Stimulated activated CD4-positive, alpha-beta T cell treated with anti-CD3 and anti-CD28 coated beads, Interleukin-12 subunit alpha, Interleukin-12 subunit beta, amount 100 ng/mL, for 48 hours (primary cell): ENCODE results near the gene ARID1B.

Source experiments
- DNase-seq, 3 donors: peaks; one replicate each; pipeline ENCODE4 v3.0.0-alpha.2; 2020; ENCODE audit warnings: low read depth in 2 of 3, low spot score in 1 of 3

Gene ARID1B

DNA sequence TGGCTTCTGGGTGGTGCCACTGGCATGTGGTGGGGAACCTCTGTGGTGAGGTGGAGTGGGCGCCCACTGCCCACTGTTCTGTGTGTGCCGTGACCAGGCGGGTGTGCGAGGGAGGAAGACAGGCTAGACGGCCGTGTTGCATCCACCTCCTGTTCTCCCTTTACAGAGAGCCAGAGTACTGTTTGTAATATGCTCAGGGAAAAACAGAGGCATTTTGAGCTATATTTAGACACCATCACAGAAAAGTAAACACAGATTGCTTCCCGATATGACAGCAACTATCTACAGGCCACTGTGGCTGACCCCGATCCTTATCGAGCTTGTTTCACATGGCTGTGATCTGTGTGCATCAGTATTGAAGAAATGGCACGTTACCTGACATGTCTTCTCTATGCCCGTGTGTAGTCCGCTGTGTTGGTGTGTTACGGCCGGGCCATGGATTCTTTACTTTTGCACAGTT is 45.6 kb downstream of the ARID1B start:
- DNase-seq: no peak

DNA sequence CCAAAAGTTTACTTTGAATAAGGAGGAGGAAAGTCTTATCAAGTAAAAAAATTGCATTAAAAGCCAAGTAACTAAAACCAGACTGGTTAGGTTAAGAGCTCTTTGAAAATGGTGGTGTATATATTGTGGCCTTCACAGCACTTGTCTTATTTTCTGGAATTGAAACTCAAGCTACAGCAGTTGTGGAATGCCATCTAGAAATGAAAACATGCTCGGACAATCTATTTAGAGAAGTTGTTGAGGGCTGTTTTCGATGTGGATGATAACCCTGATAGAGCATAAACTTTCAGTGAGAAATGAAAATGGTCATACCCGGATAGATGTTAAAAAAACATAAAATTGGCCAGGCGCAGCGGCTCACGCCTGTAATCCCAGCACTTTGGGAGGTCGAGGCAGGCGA is 47.0 kb downstream of the ARID1B start:
- no peak for DNase-seq

DNA sequence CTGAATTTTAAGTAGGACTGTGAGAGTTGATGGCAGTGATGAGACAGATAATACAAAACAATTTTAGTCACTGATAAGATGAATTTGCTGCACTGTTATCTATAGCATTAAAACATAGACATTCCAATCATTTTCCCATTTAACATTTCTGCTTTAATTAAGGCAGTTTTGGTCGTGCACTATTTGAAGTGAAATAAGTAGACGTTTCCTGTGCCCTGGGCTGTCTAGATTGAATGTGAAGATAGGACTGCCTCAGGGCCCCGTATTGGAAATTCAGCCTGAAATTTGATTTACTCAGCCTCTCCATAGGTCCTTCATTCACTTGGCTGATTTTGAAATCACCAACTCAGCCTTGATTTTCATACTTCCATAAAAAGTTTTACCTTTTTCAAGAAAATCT is 48.3 kb downstream of the ARID1B start:
- DNase-seq: no peak

DNA sequence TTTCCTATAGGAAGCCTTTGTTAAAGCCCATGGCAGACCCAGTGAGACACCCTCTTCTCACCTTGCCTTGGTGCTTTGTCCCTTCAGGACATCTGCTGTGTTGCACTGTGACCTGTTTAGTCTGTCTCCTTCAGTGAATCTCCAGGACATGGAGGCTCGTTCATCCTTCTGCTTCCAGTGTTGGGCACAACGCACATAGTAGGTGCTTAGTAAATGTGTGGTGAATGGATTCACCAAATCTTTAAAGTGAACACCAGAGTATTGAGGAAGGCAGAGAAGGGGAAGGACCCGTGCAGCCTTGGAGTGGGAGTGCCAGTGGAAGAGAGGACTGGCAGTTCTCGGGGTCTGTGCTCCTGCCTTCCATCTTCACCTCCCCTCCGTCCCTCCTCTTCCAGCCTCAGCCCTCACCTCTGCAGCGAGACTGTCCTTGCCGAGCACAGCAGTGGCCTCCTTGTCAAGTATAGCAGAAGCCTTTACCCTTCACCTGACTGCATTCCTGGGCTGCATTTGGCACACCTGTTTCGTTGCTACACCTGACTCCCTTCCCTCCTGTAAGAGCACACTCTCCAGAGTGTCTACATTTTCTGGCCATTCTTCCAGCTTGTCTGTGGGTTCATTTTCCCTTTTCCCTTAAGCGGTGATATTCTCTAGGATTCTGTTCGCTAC is 49.2 kb downstream of the ARID1B start:
- no peak for DNase-seq

DNA sequence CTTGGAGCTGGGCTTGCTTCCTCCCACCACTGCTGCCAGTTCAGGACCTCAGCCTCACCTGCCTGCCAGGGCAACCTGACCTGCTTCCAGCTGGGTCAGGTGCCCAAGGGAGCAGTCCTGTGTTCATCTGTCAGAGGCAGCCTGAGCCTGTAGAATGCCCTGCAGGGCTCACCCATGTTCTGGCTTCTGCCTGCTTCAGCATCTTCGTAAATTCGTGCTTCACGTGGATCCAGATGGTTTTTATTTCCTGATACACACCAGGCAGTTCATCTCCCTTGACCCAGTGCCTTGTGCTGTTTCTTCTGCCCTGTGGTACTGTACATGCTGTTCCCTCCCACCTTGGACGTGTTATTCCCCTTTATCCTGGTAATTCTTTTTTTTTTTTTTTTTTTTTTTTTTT is 50.2 kb downstream of the ARID1B start:
- no peak for DNase-seq

DNA sequence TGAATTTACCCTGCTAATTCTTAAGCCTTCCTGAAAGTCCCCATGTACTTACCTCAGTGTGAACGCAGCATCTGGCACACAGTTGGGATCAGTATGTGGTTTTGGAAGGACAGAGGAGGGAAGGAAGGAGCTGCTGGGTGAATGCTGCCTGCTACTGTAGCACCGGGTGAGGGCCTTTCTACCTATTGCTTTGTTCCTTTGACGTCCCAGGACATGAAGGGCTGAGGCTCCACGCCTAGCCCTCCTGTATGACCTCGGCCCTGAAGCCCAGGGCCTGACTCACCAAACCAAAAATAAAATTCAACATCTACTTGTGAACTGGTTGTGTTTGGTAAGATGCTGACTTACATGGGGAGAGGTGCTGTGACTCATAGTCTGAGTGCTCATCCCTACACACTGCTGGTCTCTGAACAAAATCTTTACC is 51.1 kb downstream of the ARID1B start:
- DNase-seq: peak in 2 of 3 donors; percentile 0 to 30

DNA sequence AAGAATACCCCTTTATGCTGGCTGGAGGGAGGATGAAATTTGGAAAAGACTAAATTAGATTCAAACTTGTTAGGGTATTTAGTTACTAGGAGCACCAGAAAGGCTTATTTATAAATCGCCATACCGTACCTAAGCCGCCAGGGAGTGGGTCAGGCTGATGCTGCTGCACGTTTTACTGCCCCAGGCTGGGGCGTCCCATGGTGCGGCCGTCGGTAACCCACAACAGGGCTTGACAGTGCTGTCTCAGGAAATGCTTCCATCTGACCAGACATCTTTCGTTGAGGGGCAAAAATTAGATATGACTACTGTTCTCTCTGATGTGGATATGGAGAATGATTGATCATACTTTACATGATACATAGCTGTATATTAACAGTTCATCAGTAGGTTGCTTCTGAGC is 52.9 kb downstream of the ARID1B start:
- DNase-seq: no peak

DNA sequence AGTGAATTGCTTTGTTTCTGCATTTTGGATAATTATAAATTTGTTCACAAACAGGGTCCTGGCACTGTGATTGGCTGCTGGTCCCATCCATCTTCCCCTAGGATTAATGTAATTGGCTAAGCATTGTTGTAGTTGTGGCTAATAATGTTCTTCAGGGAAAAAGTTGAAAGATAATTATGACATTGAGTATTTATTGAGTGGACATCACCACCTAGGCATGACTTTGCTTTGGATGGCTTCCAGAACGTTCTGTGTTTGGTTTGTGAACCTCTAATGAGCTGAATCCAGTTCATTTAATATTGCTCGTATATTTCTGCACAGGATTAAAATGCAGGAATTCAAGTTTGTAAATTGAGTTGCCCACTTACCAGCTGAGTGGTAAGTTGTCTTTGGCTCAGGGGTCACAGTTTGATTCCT is 55.1 kb downstream of the ARID1B start:
- DNase-seq: no peak

DNA sequence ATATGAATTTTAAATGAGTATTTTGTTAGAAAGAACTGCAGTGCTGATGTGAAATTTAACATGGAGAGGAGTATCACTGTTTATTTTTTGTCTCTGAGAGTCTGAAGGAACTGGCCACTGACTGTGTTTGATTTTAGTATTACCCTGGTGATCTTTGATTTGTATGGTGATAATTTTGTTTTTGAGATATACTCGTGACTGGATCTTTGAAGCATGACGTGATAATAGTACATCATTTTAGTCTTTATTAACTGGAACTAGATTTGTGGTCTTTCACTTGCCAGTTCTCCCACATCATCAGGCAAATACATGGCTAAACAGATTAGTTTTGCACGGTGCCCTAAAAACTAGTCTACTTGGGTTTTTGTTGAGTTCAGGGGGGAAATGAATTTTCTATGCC is 55.5 kb downstream of the ARID1B start:
- DNase-seq: no peak

DNA sequence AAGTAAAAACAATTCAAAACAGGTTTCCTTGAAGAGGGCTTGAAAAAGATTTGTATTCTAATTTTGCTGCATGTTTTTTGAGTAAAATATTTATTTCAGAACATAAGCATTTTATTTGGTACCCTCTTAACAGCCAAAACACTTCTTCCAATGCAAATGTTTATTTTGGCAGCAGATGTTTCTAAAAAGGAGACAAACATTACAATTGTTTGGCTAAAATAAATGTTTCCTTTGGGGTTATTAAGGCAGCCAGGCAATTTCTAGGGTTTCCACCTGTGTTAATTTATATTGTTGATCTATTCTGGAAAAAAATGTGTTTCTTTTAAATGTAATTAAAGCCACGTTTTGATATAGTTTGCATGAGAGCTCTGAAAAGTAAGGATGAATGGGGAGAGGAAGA is 56.6 kb downstream of the ARID1B start:
- DNase-seq: no peak

DNA sequence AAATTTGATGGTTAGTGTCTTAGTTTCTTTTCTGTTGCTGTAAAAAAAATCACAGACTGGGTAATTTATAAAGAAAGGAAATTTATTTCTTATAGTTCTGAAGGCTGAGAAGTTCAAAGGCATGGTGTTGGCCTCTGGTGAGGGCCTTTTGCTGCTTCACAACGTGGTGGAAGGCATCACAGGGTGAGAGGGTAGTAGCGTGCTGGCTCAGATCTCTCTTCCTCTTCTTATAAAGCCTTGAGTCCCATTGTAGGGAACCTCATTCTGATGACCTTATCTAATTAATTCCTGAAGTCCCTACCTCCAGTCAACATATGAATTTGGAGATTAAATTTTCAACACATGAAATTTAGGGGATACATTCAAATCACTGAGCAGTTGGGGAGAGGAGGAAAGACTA is 62.0 kb downstream of the ARID1B start:
- no peak for DNase-seq

DNA sequence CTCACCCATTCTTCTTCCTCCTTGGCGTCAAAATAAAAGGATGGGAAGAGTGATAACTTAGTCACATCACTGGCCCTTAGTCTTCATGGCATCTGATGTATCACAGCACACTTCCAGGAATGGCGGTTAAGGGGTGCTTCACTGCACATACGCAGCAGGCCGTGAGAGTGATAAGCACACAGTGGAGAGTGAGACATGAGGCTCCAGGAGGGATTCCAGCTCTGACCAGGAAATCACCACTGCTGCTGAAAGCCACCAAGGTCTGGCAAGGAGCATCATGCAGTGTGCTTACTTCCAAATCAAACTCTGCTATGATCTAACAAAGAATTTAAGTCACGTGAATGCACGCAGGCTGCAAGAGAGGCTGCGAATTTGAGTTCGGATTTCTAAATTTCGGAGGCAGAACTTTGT is 62.4 kb downstream of the ARID1B start:
- DNase-seq: no peak

DNA sequence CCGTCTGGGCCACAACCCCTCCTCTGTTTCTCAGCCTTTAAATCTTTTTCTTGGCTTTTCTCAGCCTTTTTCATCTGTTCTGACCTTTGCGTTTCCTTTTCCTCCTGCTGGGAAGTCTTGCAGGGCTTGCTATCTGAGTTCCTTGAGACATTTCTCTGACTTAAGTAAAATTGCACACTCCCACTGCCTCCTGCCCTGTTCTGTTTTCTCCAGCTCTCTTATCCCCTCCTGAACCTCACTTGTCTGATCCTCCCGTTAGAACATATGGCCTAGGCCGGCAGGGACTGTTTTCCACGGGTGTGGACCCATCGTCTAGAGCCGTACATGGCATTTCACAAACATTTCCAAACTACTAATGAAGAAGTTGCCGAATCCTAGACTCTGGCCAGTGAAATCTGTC is 63.0 kb downstream of the ARID1B start:
- DNase-seq: no peak

DNA sequence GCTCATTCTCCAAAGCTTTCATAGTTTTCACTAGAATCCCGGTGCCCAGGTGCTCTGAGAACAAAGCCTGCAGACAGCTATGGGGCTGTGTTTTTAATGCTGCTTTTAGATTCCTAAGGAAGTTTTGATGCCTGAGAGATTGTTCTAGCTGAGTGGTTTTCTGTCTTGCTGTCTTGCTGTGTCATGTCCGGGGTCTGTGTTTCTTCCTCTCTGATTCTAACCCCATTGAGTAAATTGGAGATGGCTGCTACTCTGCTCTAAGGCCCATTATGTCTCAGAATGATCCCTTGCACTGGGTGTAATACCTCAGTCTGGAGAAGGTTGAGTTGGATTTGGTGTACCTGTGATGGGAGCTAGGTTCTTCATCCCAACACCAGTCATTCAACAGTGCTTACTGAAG is 63.4 kb downstream of the ARID1B start:
- no peak for DNase-seq

DNA sequence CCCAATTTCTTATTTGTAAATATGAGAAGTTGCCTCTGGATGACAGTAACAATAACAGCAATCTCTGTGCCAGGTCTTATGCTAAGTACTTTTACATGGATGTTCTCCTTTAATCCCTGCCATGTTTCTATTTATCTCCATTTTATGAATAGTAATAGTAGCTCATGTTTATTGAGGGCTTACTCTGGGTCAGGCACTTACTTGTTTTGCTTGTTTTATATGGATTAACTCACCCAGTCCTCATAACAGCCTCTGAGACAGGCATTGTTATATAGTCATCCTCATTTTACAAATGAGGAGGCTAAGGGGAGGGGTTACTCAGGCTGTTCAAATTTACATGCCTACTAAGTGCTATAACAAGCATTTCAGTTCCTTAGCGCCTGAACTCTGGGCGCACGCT is 64.3 kb downstream of the ARID1B start:
- DNase-seq: no peak

DNA sequence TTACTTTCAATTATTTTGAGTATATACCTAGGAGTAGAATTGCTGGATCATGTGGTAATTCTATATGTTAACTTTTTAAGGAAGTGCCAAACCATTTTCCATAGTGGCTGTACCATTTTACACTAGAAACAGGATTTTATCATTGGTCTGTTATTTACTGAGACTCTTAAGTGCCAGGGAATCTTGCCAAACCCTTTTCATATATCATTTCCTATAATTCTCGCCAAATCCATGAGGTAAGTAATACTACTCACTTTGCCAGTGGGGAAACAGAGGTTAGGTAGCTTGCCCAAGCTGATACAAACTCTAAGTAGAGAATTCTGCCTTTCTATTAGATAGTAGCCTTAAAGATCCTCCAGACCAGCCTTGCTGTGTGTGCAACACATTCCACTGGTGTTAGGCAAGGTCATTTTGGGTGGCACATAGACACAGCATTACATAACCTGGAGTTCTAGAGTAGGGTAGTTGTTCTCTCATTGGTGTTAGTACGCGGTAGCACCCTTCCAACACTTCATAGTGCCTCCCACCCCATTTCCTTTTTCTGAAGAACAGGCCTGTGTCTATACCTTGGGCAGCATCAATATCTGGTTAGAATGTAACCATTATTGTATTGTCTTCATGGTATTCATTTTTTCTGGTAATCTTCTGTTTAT is 65.5 kb downstream of the ARID1B start:
- no peak for DNase-seq

DNA sequence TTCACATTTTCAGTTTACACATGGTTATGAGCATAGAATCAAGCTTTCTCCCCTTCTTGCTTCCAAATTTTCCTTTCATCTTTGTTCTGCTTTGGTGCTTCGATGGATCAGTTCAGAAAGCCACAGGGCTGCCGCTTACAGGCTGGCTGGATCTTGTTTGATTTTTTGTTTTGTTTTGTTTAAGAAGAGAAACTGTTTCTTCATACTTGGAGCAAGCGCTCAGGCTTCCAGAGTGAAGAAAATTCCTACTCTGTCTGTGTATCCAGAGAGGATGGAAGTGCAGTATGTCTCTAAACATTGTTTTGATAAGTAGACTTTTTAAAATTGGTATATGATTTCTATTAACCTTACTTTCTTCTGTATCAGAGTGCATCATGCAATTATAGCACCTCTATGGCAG is 66.9 kb downstream of the ARID1B start:
- no peak for DNase-seq

DNA sequence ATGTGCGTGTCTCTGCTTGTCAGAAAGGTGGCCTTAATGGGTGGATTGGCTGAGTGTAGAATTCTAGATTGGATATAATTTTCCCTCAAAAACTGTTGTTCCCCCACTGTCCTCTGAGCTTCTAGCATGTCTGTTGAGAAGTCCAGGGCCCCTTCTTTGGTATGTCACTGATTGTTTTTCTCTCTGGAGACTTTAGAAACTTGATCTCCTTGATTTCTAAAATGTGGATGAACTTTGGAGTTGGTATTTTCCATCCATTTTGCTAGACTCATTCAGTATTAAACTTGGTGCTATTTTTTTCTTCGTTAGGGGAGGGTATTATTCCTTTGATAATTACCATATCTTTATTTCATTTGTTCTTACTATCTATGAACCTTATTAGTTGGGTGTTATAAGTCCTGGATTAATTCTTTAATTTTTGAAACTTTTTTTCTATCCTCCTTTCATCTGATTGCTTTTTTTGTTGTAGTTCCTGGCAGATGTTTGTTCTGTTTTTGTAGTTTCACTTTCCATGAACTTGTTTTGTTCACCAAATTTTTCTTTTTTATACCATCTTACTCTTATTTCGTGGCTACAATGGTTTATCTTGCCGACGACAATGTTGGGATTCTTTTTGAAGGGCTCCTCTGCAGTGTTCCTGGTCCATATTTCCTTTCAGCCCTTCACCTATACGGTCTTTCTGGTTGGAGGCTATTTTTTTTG is 68.4 kb downstream of the ARID1B start:
- DNase-seq: no peak

DNA sequence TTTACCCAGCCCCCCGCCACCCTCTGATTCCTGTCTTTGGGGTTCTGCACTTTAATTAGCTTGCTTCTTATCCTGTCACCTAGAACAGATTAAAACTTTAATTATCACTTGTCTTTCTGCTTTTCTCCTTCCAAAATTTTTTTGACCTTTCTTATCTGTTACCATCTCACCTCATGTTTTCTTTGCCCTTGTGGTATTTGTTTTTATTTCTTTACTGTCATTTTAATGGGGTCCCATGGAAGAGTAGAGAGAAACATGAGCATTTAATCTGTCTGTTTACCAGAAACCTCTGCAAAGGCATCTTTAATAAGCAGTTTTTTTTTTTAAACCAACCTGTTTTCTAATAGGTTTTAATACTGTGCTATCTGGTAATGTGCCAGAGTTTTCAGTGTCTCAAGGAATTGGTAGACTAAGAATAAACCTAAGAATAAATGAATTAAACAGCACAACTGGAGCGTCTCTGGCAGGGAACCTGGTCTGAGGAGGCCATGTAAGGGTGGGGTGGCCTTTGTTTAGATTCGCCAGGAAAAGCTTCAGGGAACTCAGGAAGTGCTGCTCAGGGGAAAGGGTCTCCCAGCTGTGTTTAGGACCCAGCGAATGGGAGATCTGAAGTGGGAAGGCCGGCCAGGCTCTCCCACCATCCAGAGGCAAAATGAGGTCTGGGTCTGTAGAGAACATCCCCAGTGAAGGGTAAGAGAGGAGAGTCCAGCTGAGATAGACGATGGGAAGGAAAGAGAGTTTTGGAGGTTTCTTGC is 69.8 kb downstream of the ARID1B start:
- DNase-seq: no peak

DNA sequence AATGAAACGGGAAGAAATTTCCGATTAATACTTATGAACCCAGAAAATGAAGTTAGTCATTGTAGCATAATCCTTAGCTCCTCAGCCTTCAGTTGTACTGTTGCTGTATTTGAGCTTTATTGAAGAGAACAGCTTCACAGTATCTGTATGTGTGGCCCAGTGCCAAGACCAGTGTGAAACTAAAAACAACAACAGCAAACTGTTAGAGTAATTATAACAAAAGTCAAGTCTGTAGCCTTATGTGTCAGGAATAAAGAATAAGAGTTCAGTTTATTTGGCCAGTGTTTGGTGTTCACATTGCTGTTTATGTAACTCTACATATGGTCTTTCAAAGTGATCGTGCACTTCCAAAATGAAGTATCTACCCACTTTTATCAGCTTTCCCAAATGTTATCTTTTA is 70.9 kb downstream of the ARID1B start:
- DNase-seq: no peak

DNA sequence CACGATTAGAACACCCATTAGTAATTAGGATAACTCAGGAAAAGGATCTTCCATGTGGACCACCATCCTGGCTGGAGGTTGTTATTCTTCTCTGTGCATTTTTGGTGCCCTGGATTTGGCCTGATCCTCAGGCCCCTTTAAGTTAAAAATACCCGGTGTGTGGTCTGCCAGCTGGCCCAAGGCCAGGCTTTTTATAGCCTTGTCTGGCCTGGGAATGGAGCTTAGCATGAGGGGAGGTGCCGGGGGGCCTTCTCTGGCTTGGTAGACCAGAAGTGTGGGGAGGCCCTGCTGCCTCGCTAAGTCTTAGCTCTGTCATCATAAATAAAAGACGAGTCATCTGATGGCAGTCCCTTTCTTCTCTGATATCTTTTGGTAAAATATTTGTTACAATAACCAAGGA is 71.4 kb downstream of the ARID1B start:
- DNase-seq: no peak

DNA sequence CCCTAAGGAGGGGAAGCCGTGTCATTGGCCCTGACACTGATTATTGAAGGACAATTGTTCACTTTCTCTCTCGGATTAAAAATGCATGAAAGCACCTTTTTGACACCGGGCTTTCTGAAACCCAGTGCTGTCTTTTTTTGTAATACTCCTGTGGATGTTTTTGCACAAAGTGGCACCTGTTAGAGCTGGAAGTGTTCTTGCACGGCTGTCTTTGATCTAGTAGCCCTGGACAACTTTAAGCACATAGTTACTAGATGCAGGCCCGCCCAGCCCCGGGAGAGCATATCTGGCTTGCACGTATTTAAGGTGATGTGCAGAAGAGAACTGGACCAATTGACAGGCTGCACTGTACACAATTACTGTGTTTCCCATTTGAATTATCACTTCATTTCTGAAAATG is 72.6 kb downstream of the ARID1B start:
- DNase-seq: no peak
